NCI-H345 treated with DMSO at 0.1 percent for 48 hours (cell line): ENCODE results near the gene RRP15.

Experiments used
- DNase-seq: peaks from one replicate; lab custom pipeline; 2025; ENCODE audit not compliant: unreplicated experiment; lab: John Stamatoyannopoulos, UW

Gene RRP15

DNA sequence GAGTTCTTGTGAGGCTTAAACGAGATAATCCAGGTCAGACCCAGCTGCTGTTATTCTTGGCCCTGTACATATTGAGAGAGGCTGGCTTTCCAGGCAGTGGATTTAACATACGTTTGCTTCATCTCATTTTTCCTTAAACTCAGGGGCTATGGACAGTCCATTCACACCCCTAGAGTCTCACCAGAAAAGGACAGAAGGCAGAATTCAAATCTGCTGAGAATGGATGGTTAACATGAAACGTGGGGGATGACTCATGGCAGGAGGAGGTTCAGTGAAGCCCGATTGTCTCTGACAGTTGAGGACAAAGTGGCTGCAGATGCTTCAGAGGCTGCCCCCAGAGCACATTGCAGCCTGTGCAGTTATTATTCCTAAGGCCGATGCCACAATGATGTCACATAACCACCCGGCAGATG is 99.5 kb downstream of the RRP15 start:
- DNase-seq: no peak
